OCI-LY1 (cell line): ENCODE measurements around the gene CD79B.
"Not testable (repeated sequence)": the region's sequence is repeated elsewhere in the genome, so short reads cannot be mapped to it uniquely, and the experiment has no call there.

ENCODE experiments used
- EZH2 ChIP-seq: fragments of 200-600 bp; sonication (generic), shearing (Covaris generic); IDR thresholded peaks from 2 replicates; pipeline ENCODE4 v1.8.0; 2017; ENCODE audit warnings: borderline replicate concordance, mixed run types, mild to moderate bottlenecking, antibody characterized with exemption, low read length, moderate library complexity, mixed read lengths
- TF ChIP-seq, protein P1 (sequence below): fragments of 200-600 bp; sonication (generic), shearing (Covaris generic); IDR thresholded peaks from 2 replicates; pipeline ENCODE4 v1.5.1; 2017; ENCODE audit warnings: mild to moderate bottlenecking, antibody characterized with exemption, low read length, moderate library complexity, mixed read lengths

DNA sequence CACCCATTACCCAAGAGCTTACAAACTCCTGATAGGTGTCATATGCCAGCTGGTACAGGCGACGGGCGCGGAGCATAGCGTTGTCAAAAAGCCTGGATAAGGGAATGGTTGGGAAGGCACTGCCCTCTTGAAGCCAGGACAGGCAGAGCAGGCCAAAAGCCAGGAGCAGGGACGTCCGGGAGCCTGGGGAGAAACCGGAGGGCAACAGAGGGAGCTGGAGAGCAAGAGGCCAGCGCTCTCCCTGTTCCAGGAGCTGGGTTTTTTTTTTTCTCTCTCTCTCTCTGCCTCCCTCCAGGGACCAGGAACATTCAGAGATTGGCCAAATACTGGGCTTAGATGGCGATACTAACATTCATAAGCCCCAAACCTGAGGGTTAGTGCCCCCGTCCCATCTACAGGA is 50.8 kb downstream of the CD79B start:
- TF ChIP-seq, protein P1, sequence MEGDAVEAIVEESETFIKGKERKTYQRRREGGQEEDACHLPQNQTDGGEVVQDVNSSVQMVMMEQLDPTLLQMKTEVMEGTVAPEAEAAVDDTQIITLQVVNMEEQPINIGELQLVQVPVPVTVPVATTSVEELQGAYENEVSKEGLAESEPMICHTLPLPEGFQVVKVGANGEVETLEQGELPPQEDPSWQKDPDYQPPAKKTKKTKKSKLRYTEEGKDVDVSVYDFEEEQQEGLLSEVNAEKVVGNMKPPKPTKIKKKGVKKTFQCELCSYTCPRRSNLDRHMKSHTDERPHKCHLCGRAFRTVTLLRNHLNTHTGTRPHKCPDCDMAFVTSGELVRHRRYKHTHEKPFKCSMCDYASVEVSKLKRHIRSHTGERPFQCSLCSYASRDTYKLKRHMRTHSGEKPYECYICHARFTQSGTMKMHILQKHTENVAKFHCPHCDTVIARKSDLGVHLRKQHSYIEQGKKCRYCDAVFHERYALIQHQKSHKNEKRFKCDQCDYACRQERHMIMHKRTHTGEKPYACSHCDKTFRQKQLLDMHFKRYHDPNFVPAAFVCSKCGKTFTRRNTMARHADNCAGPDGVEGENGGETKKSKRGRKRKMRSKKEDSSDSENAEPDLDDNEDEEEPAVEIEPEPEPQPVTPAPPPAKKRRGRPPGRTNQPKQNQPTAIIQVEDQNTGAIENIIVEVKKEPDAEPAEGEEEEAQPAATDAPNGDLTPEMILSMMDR, result not testable (repeated sequence)
- not testable (repeated sequence) for TF ChIP-seq EZH2
